GM12878 (cell line): Measurements from ENCODE around the gene TMEM53.

Experiments
- CREM ChIP-seq: IDR thresholded peaks from 2 replicates; pipeline ENCODE4 v1.6.1; 2014; ENCODE audit warnings: antibody characterized with exemption, low read depth
- RAD51 ChIP-seq: fragments of 450-650 bp; IDR thresholded peaks from 2 replicates; pipeline ENCODE4 v1.6.1; 2016; ENCODE audit warnings: moderate library complexity, mild to moderate bottlenecking, inconsistent platforms
- SIX5 ChIP-seq: IDR thresholded peaks from 2 replicates; pipeline ENCODE4 v1.6.1; 2011; ENCODE audit warnings: mild to moderate bottlenecking, low read depth, low read length, moderate library complexity; ENCODE audit not compliant: severe bottlenecking
- TAF1 ChIP-seq: IDR thresholded peaks from 2 replicates; pipeline ENCODE4 v1.6.1; 2011; ENCODE audit warnings: mild to moderate bottlenecking, low read depth, low read length, borderline replicate concordance
- TF ChIP-seq, protein P1 (sequence below): fragments of 450-650 bp; IDR thresholded peaks from 2 replicates; pipeline ENCODE4 v1.6.1; 2017; ENCODE audit warnings: antibody characterized with exemption, mild to moderate bottlenecking, moderate library complexity
- TF ChIP-seq, protein P2 (sequence below): IDR thresholded peaks from 2 replicates; pipeline ENCODE4 v1.6.1; 2011; ENCODE audit warnings: low read depth, low read length, improper control_type of control experiment, borderline replicate concordance
- TF ChIP-seq, protein P3 (sequence below): IDR thresholded peaks from 2 replicates; pipeline ENCODE4 v1.6.1; 2011; ENCODE audit warnings: borderline replicate concordance, low read depth, mild to moderate bottlenecking, moderate library complexity, mixed read lengths, low read length; ENCODE audit not compliant: insufficient read depth; ENCODE audit errors: extremely low read length

DNA sequence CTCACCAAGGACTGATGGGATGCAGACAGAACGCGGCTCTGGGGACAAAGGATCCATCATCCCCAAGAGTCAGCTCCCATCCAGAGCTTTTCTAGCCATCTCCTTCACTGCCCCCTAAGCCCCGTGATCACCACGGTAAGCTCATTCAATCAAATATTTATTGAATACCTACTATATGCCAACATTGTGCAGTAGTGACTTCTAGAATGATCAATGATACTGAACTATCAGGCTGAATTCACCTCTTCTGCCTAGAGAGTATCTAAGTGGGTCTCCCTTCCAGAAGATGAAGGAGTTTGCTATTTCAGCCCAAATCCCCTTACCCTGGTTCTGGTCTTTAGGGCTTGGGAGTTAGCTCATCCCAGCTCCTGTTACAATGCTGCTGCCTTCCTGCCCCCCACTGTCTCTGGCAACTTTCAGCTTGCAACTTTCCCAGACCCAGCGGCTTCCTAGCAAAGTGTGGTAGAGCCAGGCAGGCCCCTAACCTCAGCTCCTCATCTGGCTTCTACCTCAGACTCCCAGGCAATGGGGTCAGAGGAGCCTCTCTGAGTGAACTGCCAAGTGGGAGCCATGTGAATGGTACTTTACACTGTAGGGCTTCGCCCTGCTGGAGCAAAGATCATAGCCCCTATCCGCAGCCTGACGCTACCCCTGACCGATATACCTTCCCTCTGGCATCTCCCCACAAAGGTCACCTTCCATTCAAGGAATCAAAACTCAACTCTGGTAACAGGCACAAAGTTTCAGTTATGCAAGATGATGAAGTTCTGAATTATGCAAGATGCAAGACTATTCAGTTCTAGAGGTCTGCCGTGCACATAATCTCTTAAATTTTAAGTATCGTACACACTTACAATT is 20.9 kb downstream of the TMEM53 start:
- TF ChIP-seq, protein P1, sequence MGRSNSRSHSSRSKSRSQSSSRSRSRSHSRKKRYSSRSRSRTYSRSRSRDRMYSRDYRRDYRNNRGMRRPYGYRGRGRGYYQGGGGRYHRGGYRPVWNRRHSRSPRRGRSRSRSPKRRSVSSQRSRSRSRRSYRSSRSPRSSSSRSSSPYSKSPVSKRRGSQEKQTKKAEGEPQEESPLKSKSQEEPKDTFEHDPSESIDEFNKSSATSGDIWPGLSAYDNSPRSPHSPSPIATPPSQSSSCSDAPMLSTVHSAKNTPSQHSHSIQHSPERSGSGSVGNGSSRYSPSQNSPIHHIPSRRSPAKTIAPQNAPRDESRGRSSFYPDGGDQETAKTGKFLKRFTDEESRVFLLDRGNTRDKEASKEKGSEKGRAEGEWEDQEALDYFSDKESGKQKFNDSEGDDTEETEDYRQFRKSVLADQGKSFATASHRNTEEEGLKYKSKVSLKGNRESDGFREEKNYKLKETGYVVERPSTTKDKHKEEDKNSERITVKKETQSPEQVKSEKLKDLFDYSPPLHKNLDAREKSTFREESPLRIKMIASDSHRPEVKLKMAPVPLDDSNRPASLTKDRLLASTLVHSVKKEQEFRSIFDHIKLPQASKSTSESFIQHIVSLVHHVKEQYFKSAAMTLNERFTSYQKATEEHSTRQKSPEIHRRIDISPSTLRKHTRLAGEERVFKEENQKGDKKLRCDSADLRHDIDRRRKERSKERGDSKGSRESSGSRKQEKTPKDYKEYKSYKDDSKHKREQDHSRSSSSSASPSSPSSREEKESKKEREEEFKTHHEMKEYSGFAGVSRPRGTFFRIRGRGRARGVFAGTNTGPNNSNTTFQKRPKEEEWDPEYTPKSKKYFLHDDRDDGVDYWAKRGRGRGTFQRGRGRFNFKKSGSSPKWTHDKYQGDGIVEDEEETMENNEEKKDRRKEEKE = no peak
- no peak for TF ChIP-seq SIX5
- no peak for TF ChIP-seq TAF1
- no peak for TF ChIP-seq CREM
- TF ChIP-seq, protein P2, sequence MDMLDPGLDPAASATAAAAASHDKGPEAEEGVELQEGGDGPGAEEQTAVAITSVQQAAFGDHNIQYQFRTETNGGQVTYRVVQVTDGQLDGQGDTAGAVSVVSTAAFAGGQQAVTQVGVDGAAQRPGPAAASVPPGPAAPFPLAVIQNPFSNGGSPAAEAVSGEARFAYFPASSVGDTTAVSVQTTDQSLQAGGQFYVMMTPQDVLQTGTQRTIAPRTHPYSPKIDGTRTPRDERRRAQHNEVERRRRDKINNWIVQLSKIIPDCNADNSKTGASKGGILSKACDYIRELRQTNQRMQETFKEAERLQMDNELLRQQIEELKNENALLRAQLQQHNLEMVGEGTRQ = no peak
- TF ChIP-seq, protein P3, sequence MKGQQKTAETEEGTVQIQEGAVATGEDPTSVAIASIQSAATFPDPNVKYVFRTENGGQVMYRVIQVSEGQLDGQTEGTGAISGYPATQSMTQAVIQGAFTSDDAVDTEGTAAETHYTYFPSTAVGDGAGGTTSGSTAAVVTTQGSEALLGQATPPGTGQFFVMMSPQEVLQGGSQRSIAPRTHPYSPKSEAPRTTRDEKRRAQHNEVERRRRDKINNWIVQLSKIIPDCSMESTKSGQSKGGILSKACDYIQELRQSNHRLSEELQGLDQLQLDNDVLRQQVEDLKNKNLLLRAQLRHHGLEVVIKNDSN = no peak
- no peak for TF ChIP-seq RAD51
